ENCODE data around the gene PPP2CA.

PPP2CA gene

DNA sequence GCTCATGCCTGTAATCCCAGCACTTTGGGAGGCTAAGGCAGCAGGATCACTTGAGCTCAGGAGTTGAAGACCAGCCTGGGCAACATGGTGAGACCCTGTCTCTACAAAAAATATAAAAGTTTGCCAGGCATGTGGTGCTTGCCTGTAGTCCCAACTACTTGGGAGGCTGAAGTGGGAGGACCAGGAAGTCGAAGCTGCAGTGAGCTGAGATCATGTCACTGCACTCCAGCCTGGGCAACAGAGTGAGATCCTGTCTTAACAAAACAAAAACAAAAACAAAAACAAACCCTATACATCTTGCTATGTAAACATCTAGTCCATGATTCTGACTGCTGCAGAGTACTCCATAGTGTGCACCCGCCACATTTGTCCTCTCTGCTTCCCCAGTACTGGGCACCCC, 19.8 kb upstream of the PPP2CA start:
- TF ChIP-seq, protein P1, sequence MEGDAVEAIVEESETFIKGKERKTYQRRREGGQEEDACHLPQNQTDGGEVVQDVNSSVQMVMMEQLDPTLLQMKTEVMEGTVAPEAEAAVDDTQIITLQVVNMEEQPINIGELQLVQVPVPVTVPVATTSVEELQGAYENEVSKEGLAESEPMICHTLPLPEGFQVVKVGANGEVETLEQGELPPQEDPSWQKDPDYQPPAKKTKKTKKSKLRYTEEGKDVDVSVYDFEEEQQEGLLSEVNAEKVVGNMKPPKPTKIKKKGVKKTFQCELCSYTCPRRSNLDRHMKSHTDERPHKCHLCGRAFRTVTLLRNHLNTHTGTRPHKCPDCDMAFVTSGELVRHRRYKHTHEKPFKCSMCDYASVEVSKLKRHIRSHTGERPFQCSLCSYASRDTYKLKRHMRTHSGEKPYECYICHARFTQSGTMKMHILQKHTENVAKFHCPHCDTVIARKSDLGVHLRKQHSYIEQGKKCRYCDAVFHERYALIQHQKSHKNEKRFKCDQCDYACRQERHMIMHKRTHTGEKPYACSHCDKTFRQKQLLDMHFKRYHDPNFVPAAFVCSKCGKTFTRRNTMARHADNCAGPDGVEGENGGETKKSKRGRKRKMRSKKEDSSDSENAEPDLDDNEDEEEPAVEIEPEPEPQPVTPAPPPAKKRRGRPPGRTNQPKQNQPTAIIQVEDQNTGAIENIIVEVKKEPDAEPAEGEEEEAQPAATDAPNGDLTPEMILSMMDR (IDR thresholded peaks at IDR 0.05), result no peak
- H3K9ac ChIP-seq, result no peak overlapping the region

DNA sequence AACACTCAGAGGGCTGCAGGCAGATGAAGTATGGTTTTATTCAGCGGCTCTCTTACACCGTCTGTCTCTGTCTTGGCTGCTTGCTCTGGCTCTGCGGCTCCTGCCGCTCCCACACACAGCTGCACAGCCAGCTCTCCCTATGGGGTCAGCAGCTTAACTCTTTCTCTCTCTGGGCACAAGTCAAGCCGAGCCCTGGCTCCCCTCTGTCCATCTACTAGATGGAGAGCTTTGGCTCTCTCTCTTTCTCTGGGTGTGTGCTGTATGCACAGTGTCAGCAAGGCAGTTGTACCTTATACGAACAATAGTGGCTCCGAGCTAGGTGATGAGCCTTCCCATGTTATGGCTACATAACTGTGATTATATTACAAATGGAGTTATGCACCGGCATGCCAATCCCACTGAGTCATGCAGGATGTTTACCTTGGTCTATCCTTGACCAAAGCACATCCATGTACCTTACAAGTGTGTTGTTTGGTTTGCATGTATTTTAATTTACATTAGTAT, 19.3 kb upstream of the PPP2CA start:
- no peaks in the 10 kb centered on the region for H3K36me3 ChIP-seq (ENCODE audit: control insufficient read depth, insufficient read depth, low read length)
- H3K9me3 ChIP-seq (ENCODE audit: control insufficient read depth, low read length), result no peaks in the 10 kb centered on the region
- peak overlapping the region; percentile 82 for H2AFZ ChIP-seq
- TF ChIP-seq, protein P1 (IDR thresholded peaks at IDR 0.05), result no peak
- no peak overlapping the region for H3K4me2 ChIP-seq (ENCODE audit: low read length)
- H3K9ac ChIP-seq, result no peak overlapping the region
- peak overlapping the region; percentile 96 for H3K27ac ChIP-seq
- H3K4me3 ChIP-seq (ENCODE audit: low read depth, low read length), result no peak overlapping the region
- H3K27me3 ChIP-seq (ENCODE audit: control insufficient read depth, insufficient read depth, low read length), result no peaks in the 10 kb centered on the region
- no peaks in the 10 kb centered on the region for H3K79me2 ChIP-seq
- peaks cover 60% of the 10 kb centered on the region for H3K4me1 ChIP-seq

More for the DNA sequence above, 19.8 kb upstream of the PPP2CA start:
- Histone ChIP-seq H3K36me3 (ENCODE audit: control insufficient read depth, insufficient read depth, low read length) (no peaks in the 10 kb centered on the region), H3K9me3 (ENCODE audit: control insufficient read depth, low read length) (no peaks in the 10 kb centered on the region), H3K4me2 (ENCODE audit: low read length) (no peak overlapping the region), H3K27me3 (ENCODE audit: control insufficient read depth, insufficient read depth, low read length) (no peaks in the 10 kb centered on the region), H3K79me2 (no peaks in the 10 kb centered on the region), H3K4me3 (ENCODE audit: low read depth, low read length) (no peak overlapping the region), H3K27ac (peak overlapping the region; percentile 96), H3K4me1 (peaks cover 55% of the 10 kb centered on the region), H2AFZ (peak overlapping the region; percentile 82)

DNA sequence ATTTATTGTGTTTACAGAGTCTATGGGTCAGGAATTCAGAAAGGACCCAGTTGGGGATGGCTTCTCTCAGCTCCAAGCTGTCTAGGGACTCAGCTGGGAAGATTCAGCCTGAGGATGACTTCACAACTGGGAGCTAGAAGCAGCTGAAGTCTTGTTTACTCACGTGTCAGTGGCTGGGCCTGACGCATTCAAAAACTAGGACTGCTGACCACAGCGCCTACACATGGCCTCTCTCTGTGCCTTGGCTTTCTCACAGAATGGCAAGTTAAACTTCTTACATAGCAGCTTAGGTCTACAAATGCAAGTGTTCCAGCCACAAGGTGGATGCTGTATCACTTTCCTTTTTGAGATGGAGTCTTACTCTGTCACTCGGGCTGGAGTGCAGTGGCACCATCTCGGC, 16.3 kb upstream of the PPP2CA start:
- H3K27me3 ChIP-seq (ENCODE audit: control insufficient read depth, insufficient read depth, low read length), result no peaks in the 10 kb centered on the region
- no peak overlapping the region for H3K4me3 ChIP-seq (ENCODE audit: low read depth, low read length)
- no peaks in the 10 kb centered on the region for H3K36me3 ChIP-seq (ENCODE audit: control insufficient read depth, insufficient read depth, low read length)
- TF ChIP-seq, protein P1 (IDR thresholded peaks at IDR 0.05), result no peak
- no peak overlapping the region for H3K9ac ChIP-seq
- peak overlapping the region; percentile 68 for H2AFZ ChIP-seq
- peak overlapping the region; percentile 73 for H3K27ac ChIP-seq
- H3K9me3 ChIP-seq (ENCODE audit: control insufficient read depth, low read length), result no peaks in the 10 kb centered on the region
- H3K79me2 ChIP-seq, result no peaks in the 10 kb centered on the region
- H3K4me2 ChIP-seq (ENCODE audit: low read length), result no peak overlapping the region
- peaks cover 42% of the 10 kb centered on the region for H3K4me1 ChIP-seq

DNA sequence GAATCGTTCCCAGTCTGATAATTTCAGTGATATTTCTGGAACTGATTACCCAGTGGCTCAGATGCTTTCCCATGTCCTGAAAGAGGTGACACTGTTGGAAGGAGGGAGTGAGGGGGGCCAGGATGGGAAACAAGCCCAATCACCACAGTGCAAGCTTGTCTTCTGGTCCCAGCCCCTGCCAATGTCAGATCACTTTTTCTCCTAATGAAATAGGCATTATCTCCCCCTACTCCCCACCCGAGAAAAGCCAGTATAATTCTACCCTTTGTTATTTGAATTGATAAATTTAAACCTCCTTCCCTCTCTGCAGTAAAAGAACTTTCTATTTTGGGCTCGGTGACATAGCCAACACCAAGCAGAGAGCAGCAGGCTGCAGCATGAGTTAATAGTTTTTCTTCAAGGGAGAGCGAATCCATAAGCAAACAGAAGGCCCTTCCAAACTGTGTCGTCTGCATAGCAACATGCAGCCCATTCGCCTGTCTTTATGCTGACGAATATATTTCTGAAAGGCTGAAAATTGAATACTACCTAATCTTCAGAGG, 14.6 kb upstream of the PPP2CA start:
- Histone ChIP-seq H3K9me3 (ENCODE audit: control insufficient read depth, low read length) (no peaks in the 10 kb centered on the region), H3K27me3 (ENCODE audit: control insufficient read depth, insufficient read depth, low read length) (no peaks in the 10 kb centered on the region), H3K79me2 (peaks cover under 1% of the 10 kb centered on the region), H3K4me2 (ENCODE audit: low read length) (peak overlapping the region; percentile 50), H3K4me1 (peaks cover 29% of the 10 kb centered on the region), H2AFZ (peak overlapping the region; percentile 68), H3K4me3 (ENCODE audit: low read depth, low read length) (peak overlapping the region; percentile 19), H3K36me3 (ENCODE audit: control insufficient read depth, insufficient read depth, low read length) (no peaks in the 10 kb centered on the region), H3K27ac (peak overlapping the region; percentile 73), H3K9ac (no peak overlapping the region)
- TF ChIP-seq, protein P1 (IDR thresholded peaks at IDR 0.05), result no peak

DNA sequence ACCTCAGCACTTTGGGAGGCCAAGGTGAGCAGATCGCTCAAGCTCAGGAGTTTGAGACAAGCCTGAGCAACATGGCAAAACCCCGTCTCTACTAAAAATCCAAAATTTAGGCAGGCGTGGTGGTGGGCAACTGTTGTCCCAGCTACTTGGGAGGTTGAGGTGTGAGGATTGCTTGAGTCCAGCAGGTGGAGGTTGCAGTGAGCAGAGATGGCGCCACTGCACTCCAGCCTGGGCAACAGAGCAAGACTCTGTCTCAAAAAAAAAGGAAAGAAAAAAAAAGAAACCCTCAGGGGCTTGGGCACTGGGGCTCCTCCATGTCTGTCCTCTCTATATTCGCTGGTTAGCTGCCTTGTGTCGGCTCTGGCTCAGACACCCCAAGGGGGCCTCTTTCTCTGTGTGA, 10.9 kb upstream of the PPP2CA start:
- H3K4me3 ChIP-seq (ENCODE audit: low read depth, low read length), result no peak overlapping the region
- H2AFZ ChIP-seq, result no peak overlapping the region
- H3K36me3 ChIP-seq (ENCODE audit: control insufficient read depth, insufficient read depth, low read length), result no peaks in the 10 kb centered on the region
- no peak overlapping the region for H3K9ac ChIP-seq
- H3K27me3 ChIP-seq (ENCODE audit: control insufficient read depth, insufficient read depth, low read length), result no peaks in the 10 kb centered on the region
- TF ChIP-seq, protein P1 (IDR thresholded peaks at IDR 0.05), result no peak
- H3K79me2 ChIP-seq, result peaks cover 2% of the 10 kb centered on the region
- no peaks in the 10 kb centered on the region for H3K9me3 ChIP-seq (ENCODE audit: control insufficient read depth, low read length)
- peaks cover 17% of the 10 kb centered on the region for H3K4me1 ChIP-seq
- no peak overlapping the region for H3K4me2 ChIP-seq (ENCODE audit: low read length)
- no peak overlapping the region for H3K27ac ChIP-seq
